ENCODE data around the gene HOXC9. TPM values are rescaled to one million over a fixed set of nuclear protein-coding genes. Genes with fewer than 3 reads are reported as not detected.

HOXC9 gene
- total RNA-seq, 1 donor from 2014 or later = not detected

GRCh38 chr12:53973236-53974042 lies 26.5 kb upstream of the HOXC9 start:
- Mint-ChIP-seq H3K27me3 (peaks cover 71% of the 10 kb centered on the region), H3K4me3 (peak overlapping the region; percentile 53), H3K9me3 (peaks cover 4% of the 10 kb centered on the region), H3K36me3 (ENCODE audit: low read depth) (no peaks in the 10 kb centered on the region), H3K4me1 (peaks cover 15% of the 10 kb centered on the region), H3K27ac (peak overlapping the region; percentile 67)
- POLR2A ChIA-PET = no interaction called here
- CTCF ChIA-PET = no interaction called here
- no peak for ATAC-seq (ENCODE audit: low read depth)
- no peak for TF ChIP-seq CTCF (IDR thresholded peaks at IDR 0.05)
- intact Hi-C loops (cut with micrococcal nuclease) = loop anchor here (2.0 to 5.0 kb wide), 3 partner anchors 13 to 36 kb away; partner anchors contain the start of gene HOXC13
- DNase-seq = no peak

- no peaks in the 10 kb centered on the region for H3K36me3 Mint-ChIP-seq (ENCODE audit: low read depth)
- ChIA-PET POLR2A (no interaction called here), CTCF (no interaction called here)
- H3K4me3 Mint-ChIP-seq = peak within 1 kb of the TSS; percentile 66
- peaks cover 4% of the 10 kb centered on the region for H3K9me3 Mint-ChIP-seq
- H3K4me1 Mint-ChIP-seq = peaks cover 15% of the 10 kb centered on the region
- TF ChIP-seq CTCF (IDR thresholded peaks at IDR 0.05) = no peak
- intact Hi-C loops (cut with micrococcal nuclease) = loop anchor here (2.0 to 5.0 kb wide), 3 partner anchors 14 to 37 kb away; partner anchors contain the start of gene HOXC13
- H3K27me3 Mint-ChIP-seq = peaks cover 71% of the 10 kb centered on the region
- DNase-seq (no peak), ATAC-seq (ENCODE audit: low read depth) (peak; percentile 45)
- H3K27ac Mint-ChIP-seq = peak within 1 kb of the TSS; percentile 50
These were observed 25.6 kb upstream of the HOXC9 start, which contains the start of gene HOTAIR for GRCh38 chr12:53974084-53975063. TSS of gene HOTAIR (minus strand) at chr12:53974954.

- peaks cover 15% of the 10 kb centered on the region for H3K4me1 Mint-ChIP-seq
- H3K27ac Mint-ChIP-seq = no peak overlapping the region
- peak overlapping the region; percentile 63 for H3K4me3 Mint-ChIP-seq
- no peaks in the 10 kb centered on the region for H3K36me3 Mint-ChIP-seq (ENCODE audit: low read depth)
- H3K27me3 Mint-ChIP-seq = peaks cover 76% of the 10 kb centered on the region
- ChIA-PET CTCF (no interaction called here), POLR2A (no interaction called here)
- no peak for ATAC-seq (ENCODE audit: low read depth)
- no peak for DNase-seq
- intact Hi-C loops (cut with micrococcal nuclease) = loop anchor here (2.0 kb wide), 2 partner anchors 14 to 20 kb away; no protein-coding TSS in a partner anchor
- peaks cover 4% of the 10 kb centered on the region for H3K9me3 Mint-ChIP-seq
- no peak for TF ChIP-seq CTCF (IDR thresholded peaks at IDR 0.05)
These were observed 24.9 kb upstream of the HOXC9 start for GRCh38 chr12:53975064-53975471.

- Mint-ChIP-seq H3K36me3 (ENCODE audit: low read depth) (no peaks in the 10 kb centered on the region), H3K27ac (peak overlapping the region; percentile 50), H3K27me3 (peaks cover 76% of the 10 kb centered on the region), H3K4me3 (peak overlapping the region; percentile 63), H3K4me1 (peaks cover 15% of the 10 kb centered on the region), H3K9me3 (peaks cover 4% of the 10 kb centered on the region)
- POLR2A ChIA-PET = interaction anchor here (0.8 kb wide), 1 partner anchor 9 kb away, joined by 4 read pairs; the partner anchor contains the start of gene HOXC10
- intact Hi-C loops (cut with micrococcal nuclease) = loop anchor here (2.0 kb wide), 2 partner anchors 15 to 19 kb away; no protein-coding TSS in a partner anchor
- CTCF ChIA-PET = no interaction called here
- ATAC-seq (ENCODE audit: low read depth) (no peak), DNase-seq (no peak)
- no peak for TF ChIP-seq CTCF (IDR thresholded peaks at IDR 0.05)
These were observed 24.3 kb upstream of the HOXC9 start for GRCh38 chr12:53975479-53976152.

Measured in activated B cell treated with CpG ODN at 0.5 μM for 24 hours (primary cell).